ENCODE results near the gene KRT6B. TPM values are rescaled to one million over a fixed set of nuclear protein-coding genes. Genes with fewer than 3 reads are reported as not detected.
"Not testable (repeated sequence)": the region's sequence is repeated elsewhere in the genome, so short reads cannot be mapped to it uniquely, and the experiment has no call there.

KRT6B gene
- total RNA-seq: not detected in 2 replicates

GRCh38 chr12:52452101-52452500 is at the start of gene KRT6B:
Gene KRT6B, minus strand, starts transcription at chr12:52452146. Its CDS starts 68 bp downstream, at chr12:52452078.
- DNase-seq (ENCODE audit: low read depth in 2 of 2): no peak

- no peak for DNase-seq (ENCODE audit: low read depth in 2 of 2)
These were observed 49.5 kb upstream of the KRT6B start for GRCh38 chr12:52501490-52501889.

- not testable (repeated sequence) for DNase-seq (ENCODE audit: low read depth in 2 of 2)
These were observed 48.6 kb upstream of the KRT6B start for GRCh38 chr12:52500574-52500973.

GRCh38 chr12:52499806-52500560 is 48.0 kb upstream of the KRT6B start:
- DNase-seq (ENCODE audit: low read depth in 2 of 2): no peak

DNA sequence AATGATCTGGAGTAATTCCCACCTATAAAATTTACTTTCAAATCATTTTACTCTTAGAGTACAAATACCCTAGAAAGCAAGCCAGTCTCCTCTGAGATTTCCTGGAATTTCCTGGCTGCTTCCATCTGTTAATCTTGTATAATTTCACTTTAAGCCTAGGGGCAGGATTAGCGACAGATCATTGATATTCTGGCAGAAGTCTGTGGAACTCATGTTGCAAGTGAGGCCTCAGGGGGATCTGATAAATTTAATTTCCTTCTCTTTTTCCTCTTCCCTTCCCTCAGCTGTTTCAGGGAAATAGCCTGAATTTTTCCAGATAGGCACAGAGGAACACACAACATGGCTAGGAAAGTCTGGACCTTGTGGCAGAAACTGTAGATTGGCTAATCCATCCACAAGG is 47.0 kb upstream of the KRT6B start:
- DNase-seq (ENCODE audit: low read depth in 2 of 2): no peak

GRCh38 chr12:52497975-52498374 is 46.0 kb upstream of the KRT6B start:
- DNase-seq (ENCODE audit: low read depth in 2 of 2): no peak

- no peak for DNase-seq (ENCODE audit: low read depth in 2 of 2)
These were observed 44.7 kb upstream of the KRT6B start for GRCh38 chr12:52496590-52497071.

DNA sequence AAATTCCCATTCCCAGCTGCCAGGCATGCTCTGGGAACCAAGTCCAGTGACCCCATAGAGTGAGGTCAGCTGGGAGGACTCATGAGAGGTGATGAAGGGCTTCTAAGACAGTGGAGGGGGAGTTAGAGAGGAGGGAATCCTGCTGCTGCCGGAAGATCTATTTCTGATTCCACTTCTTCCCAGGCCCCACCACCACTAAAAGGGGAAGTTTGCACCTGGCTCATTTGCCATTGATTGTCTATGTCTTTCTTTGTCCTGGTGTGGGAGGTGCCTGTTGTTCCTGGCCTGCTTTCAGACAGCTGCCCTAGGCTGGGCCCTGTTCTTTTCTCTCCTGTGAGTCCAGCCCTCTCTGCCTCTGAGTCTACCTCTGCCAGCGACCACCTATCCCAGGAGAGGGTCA is 44.1 kb upstream of the KRT6B start:
- DNase-seq (ENCODE audit: low read depth in 2 of 2): no peak

DNA sequence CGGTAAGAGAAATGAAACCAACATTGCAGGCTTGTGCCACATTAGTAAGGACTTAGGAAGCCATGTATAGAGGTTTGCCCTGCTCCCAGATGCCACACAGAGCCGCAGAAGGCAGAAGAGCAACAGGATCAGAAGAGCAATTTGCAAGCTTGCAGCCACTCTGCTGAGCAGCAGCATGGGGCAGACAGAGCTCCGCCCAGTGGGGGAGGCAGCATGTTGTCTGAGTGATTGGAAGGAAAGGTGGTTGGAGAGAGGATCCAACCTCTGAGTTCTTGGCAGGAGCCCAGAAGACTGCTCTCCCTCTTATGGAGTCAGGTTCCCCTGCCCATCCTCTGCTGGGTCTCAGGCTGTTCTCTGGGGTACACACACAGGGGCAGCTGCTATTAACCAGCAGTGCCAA is 43.4 kb upstream of the KRT6B start:
- no peak for DNase-seq (ENCODE audit: low read depth in 2 of 2)

- DNase-seq (ENCODE audit: low read depth in 2 of 2): no peak
These were observed 42.6 kb upstream of the KRT6B start for GRCh38 chr12:52494518-52494917.

DNA sequence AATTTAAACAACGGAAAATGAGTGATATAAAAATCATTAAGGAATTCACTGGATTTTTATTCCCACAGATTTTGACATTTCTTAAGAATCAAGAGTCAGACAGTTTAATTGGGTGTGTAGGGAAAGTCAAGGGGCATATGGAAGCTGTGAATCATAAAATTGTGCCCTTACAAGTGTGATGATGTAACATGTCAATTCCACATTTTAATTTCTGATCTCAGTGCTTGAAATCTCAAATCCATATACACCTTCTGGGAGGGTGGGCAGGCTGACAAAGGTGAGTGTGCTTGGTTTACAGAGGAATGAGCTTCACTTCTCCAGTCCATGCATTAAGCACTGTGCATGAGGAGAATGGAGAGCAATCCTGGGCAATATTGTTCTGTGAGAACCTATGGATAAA is 42.2 kb upstream of the KRT6B start:
- DNase-seq (ENCODE audit: low read depth in 2 of 2): no peak

DNA sequence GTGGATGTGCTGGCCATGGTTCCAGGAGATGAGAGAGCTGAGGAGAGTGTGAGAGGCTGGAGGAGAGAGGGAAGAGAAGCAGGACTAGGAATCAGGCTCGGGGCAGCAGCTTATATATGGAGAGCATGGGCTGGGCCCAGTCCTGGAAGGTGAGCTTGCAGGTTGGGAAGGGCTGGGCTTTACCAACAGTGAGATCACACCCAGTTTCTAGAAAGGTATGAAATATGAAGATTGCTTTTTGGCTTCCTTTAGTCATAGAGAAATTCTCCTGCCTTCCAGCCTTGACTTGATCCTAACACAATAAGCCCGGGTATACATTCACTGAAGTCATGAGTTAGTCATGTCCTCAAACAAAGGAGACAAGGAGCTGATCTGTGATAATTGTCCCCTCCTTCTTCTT is 41.2 kb upstream of the KRT6B start, which contains the start of gene KRT6A:
Gene KRT6A (minus strand): TSS at position 86 of the 400 bp plus-strand sequence. CDS start 69 bp downstream, at position 17.
- DNase-seq (ENCODE audit: low read depth in 2 of 2): no peak

- DNase-seq (ENCODE audit: low read depth in 2 of 2): not testable (repeated sequence)
These were observed 40.5 kb upstream of the KRT6B start for GRCh38 chr12:52492405-52492804.

DNA sequence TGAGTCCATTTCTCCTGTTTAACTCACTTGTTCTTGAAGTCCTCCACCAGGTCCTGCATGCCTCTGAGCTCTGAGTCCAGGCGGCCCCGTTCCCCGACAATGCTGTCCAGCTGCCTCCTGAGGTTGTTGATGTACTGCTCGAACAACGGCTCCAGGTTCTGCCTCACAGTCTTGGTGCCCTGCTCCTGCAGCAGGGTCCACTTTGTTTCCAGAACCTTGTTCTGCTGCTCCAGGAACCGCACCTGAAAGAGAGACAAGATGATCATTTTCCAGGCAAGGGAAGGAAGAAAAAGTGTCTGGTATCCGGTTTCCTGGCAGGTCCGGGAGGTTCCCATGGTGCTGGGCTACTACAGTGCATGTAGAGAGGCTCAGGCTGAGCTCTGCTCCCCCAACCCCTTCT is 39.5 kb upstream of the KRT6B start:
- not testable (repeated sequence) for DNase-seq (ENCODE audit: low read depth in 2 of 2)

DNA sequence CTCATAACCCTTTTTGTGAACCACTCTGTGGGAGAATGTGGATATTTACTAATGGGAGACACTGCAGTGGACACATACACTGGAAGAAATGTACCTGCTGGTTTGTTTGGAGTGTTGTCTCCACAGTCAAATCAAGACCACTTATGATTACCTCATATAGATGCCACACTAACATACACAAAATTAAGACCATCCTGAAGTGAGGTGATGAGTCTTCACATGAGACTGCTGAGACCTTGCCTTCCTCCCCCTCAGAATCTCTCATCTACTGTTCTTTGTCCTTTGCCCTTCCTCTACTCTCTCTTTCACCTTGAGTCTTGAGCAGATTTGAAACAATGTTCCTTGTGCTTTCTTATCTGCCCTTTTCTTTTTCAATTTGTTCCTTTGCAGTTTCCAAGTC is 36.8 kb upstream of the KRT6B start:
- DNase-seq (ENCODE audit: low read depth in 2 of 2): no peak

DNA sequence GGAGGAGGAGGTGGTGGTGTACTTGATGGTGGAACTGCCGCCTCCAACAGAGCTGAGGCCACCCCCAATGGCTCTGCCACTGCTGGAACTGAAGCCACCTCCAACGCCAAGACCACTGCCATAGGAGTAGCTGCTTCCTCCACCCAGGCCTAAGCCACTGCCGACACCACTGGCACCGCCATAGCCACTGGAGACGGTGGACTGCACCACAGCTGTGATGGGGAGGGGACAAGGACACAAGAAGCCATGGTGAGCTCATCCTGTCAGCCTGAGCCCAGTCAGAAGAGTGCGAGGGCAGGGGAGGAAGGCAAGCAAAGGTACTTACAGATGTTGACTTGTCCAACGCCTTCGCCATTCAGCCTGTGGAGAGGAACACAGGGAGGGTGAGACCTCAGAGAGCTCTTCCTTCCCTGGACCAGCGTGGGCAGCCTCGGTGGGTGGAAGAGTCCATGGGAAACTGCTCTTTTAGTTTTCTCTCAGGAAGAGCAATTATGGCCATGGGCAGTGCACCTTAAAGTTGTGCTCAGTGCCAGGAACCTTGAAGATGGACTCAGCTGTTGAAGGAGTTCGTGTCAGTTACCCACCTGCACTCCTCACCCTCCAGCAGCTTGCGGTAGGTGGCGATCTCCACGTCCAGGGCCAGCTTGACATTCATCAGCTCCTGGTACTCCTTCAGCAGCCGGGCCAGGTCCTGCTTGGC is 35.9 kb upstream of the KRT6B start:
- not testable (repeated sequence) for DNase-seq (ENCODE audit: low read depth in 2 of 2)

GRCh38 chr12:52487211-52487610 is 35.3 kb upstream of the KRT6B start:
- no peak for DNase-seq (ENCODE audit: low read depth in 2 of 2)

GRCh38 chr12:52486166-52487105 is 34.5 kb upstream of the KRT6B start:
- DNase-seq (ENCODE audit: low read depth in 2 of 2): no peak

GRCh38 chr12:52480073-52480472 is 28.1 kb upstream of the KRT6B start:
- no peak for DNase-seq (ENCODE audit: low read depth in 2 of 2)

DNA sequence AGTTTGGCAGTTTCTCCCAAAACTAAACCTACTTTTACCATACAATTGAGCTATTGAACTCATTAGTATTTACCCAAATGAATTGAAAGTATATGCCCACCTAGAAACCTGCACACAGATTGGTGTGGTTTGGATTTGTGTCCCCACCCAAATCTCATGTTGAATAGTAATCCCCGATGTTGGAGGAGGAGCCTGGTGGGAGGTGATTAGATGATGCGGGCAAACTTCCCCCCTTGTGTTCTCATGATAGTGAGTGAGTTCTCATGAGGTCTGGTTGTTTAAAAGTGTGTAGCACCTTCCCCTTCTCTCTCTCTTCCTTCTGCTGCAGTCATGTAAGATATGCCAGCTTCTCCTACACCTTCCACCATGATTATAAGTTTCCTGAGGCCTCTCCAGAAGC is 25.7 kb upstream of the KRT6B start:
- no peak for DNase-seq (ENCODE audit: low read depth in 2 of 2)

DNA sequence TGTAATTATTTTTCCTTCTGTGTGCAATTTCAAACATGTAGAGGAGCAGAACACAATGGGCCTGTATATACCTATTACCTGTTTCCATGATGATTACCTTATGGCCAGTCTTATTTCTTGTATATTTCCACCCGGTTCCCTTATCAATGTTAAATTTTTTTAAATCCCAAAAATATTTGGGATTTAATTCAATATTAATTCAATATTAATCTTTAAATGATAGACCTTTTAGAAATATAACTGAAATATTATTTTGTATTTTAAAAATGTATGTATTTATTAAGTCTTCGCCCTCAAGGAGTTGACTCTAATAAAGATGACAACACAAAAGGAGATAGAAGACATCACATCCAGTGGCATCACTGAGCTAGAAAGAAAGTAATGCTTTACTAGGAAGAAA is 22.3 kb upstream of the KRT6B start:
- no peak for DNase-seq (ENCODE audit: low read depth in 2 of 2)

DNA sequence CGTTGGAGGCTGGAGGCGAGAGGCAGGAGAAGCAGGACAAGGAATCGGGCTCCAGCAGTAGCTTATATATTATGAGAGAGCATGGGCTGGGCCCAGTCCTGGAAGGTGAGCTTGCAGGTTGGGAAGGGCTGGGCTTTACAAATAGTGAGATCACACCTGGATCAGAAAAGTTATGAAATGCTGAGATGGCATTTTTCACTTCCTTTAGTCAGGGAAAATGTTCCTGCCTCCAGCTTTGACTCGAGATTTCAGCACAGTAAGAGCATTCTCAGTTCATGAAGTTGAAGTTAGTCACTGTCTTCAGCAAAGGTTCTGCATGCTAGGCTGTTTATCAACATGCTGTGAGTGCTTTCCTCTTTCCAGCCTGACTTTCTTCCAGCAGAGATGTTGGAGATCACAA is 21.8 kb upstream of the KRT6B start, which contains the start of gene KRT6C:
Gene KRT6C (minus strand): TSS at position 38 of the 400 bp plus-strand sequence. CDS start 68 bp downstream, outside the sequence.
- no peak for DNase-seq (ENCODE audit: low read depth in 2 of 2)

Measured in lung microvascular endothelial cell (primary cell).